Endothelial cell of umbilical vein (primary cell): ENCODE data around the gene SCAPER.
A peak's percentile ranks its signal among the peaks of the same experiment; 100 is the strongest.

Experiments
- CTCF ChIP-seq, 2 donors: IDR thresholded peaks; 1 replicate in 1 of 2; 2 replicates in 1 of 2; pipeline ENCODE4 v1.5.1; 2011; ENCODE audit warnings: low read length in 2 of 2, mild to moderate bottlenecking in 2 of 2, moderate library complexity in 2 of 2, control low read depth in 1 of 2, inconsistent platforms in 1 of 2, low read depth in 1 of 2; ENCODE audit not compliant: insufficient read depth in 1 of 2; ENCODE audit errors: extremely low read depth in 1 of 2
- EZH2 ChIP-seq: IDR thresholded peaks from 2 replicates; pipeline ENCODE4 v1.6.1; 2012; ENCODE audit warnings: borderline replicate concordance, low read depth, mild to moderate bottlenecking, moderate library complexity, low read length, inconsistent platforms; ENCODE audit not compliant: severe bottlenecking
- JUN ChIP-seq: IDR thresholded peaks from 2 replicates; pipeline ENCODE4 v1.6.1; 2011; ENCODE audit warnings: borderline replicate concordance, low read depth; ENCODE audit not compliant: insufficient read length, insufficient read depth
- MAX ChIP-seq: IDR thresholded peaks from 2 replicates; pipeline ENCODE4 v1.6.1; 2011; ENCODE audit not compliant: insufficient read depth, insufficient read length
- MYC ChIP-seq: IDR thresholded peaks from one replicate; pipeline ENCODE4 v1.6.1; 2011; ENCODE audit warnings: mild to moderate bottlenecking, low read depth, low read length
- POLR2A ChIP-seq: IDR thresholded peaks from 2 replicates; pipeline ENCODE4 v1.6.1; 2012; ENCODE audit warnings: low read depth, mild to moderate bottlenecking, control low read depth, low read length
- POLR2AphosphoS5 ChIP-seq: IDR thresholded peaks from 2 replicates; pipeline ENCODE4 v1.6.1; 2012; ENCODE audit warnings: low read depth, mild to moderate bottlenecking, control low read depth, low read length, moderate library complexity; ENCODE audit not compliant: insufficient read depth

GRCh38 chr15:76939715-76940114 lies 34.6 kb upstream of the SCAPER start:
- no peak for TF ChIP-seq POLR2A
- no peak for TF ChIP-seq CTCF (IDR thresholded peaks at IDR 0.05; ENCODE audit: extremely low read depth in 1 of 2, insufficient read depth in 1 of 2, low read depth in 1 of 2, low read length in 2 of 2)
- peak; percentile 13 for TF ChIP-seq JUN
- no peak for TF ChIP-seq POLR2AphosphoS5
- TF ChIP-seq EZH2, result no peak
- no peak for TF ChIP-seq MYC
- no peak for TF ChIP-seq MAX
